KMS-11 (cell line): ENCODE measurements around the gene SPINDOC.

Source experiments
- H2AFZ ChIP-seq: fragments of 200-600 bp; sonication (generic); 2 replicates; pipeline ENCODE4 v1.6.1; 2016; ENCODE audit warnings: antibody characterized with exemption, mixed run types, low read depth
- H3K27ac ChIP-seq: fragments of 200-600 bp; sonication (generic); 2 replicates; pipeline ENCODE4 v1.6.1; 2016; ENCODE audit warnings: mild to moderate bottlenecking, mixed run types
- H3K27me3 ChIP-seq: fragments of 200-600 bp; sonication (generic); 2 replicates; pipeline ENCODE4 v1.6.1; 2017; ENCODE audit warnings: mild to moderate bottlenecking, low read depth, mixed run types, moderate library complexity; ENCODE audit not compliant: insufficient read depth
- H3K36me3 ChIP-seq: fragments of 200-600 bp; sonication (generic); 2 replicates; pipeline ENCODE4 v1.6.1; 2017; ENCODE audit warnings: mild to moderate bottlenecking, mixed run types; ENCODE audit not compliant: insufficient read depth
- H3K4me1 ChIP-seq: fragments of 200-600 bp; sonication (generic); 2 replicates; pipeline ENCODE4 v1.6.1; 2016; ENCODE audit warnings: mild to moderate bottlenecking, low read depth, mixed run types; ENCODE audit not compliant: poor library complexity, severe bottlenecking
- H3K4me2 ChIP-seq: fragments of 200-600 bp; sonication (generic); 2 replicates; pipeline ENCODE4 v1.7.0; 2016; ENCODE audit warnings: mild to moderate bottlenecking, mixed run types
- H3K4me3 ChIP-seq: fragments of 200-600 bp; sonication (generic); IDR thresholded peaks from 2 replicates; pipeline ENCODE4 v1.6.1; 2017; ENCODE audit warnings: low read depth, low read length, mixed read lengths; ENCODE audit not compliant: insufficient read depth
- H3K79me2 ChIP-seq: fragments of 200-600 bp; sonication (generic); 2 replicates; pipeline ENCODE4 v1.6.1; 2016; ENCODE audit warnings: low read depth, mixed run types; ENCODE audit not compliant: insufficient read depth
- H3K9ac ChIP-seq: fragments of 200-600 bp; sonication (generic); 2 replicates; pipeline ENCODE4 v1.6.1; 2016; ENCODE audit warnings: mild to moderate bottlenecking, mixed run types
- H4K20me1 ChIP-seq: fragments of 200-600 bp; sonication (generic); 2 replicates; pipeline ENCODE4 v1.6.1; 2016; ENCODE audit warnings: mild to moderate bottlenecking, mixed run types; ENCODE audit not compliant: insufficient read depth
- CTCF ChIP-seq: fragments of 200-600 bp; sonication (generic); conservative IDR thresholded peaks from 2 replicates; pipeline ENCODE4 v1.6.1; 2017; ENCODE audit warnings: low read depth, mild to moderate bottlenecking, antibody characterized with exemption, low read length, moderate library complexity, mixed read lengths

SPINDOC gene

GRCh38 chr11:63785823-63786222 is 27.4 kb upstream of the SPINDOC start:
- no peak overlapping the region for H3K27ac ChIP-seq
- no peak overlapping the region for H2AFZ ChIP-seq
- TF ChIP-seq CTCF = no peak
- H3K4me3 ChIP-seq = no peak overlapping the region
- no peaks in the 10 kb centered on the region for H3K4me1 ChIP-seq
- no peaks in the 10 kb centered on the region for H3K27me3 ChIP-seq
- H4K20me1 ChIP-seq = no peaks in the 10 kb centered on the region
- no peak overlapping the region for H3K4me2 ChIP-seq
- no peaks in the 10 kb centered on the region for H3K79me2 ChIP-seq
- H3K9ac ChIP-seq = no peak overlapping the region
- H3K36me3 ChIP-seq = no peaks in the 10 kb centered on the region

- Histone ChIP-seq H4K20me1 (no peaks in the 10 kb centered on the region), H3K4me3 (no peak overlapping the region), H3K79me2 (no peaks in the 10 kb centered on the region), H3K27me3 (no peaks in the 10 kb centered on the region), H3K9ac (no peak overlapping the region), H2AFZ (no peak overlapping the region), H3K4me1 (no peaks in the 10 kb centered on the region), H3K27ac (no peak overlapping the region), H3K4me2 (no peak overlapping the region), H3K36me3 (no peaks in the 10 kb centered on the region)
- TF ChIP-seq CTCF = no peak
Measured at GRCh38 chr11:63791495-63792167, 21.6 kb upstream of the SPINDOC start.

GRCh38 chr11:63793161-63793560 is 20.1 kb upstream of the SPINDOC start:
- no peak overlapping the region for H3K4me3 ChIP-seq
- H3K79me2 ChIP-seq = no peaks in the 10 kb centered on the region
- no peak overlapping the region for H3K4me2 ChIP-seq
- no peaks in the 10 kb centered on the region for H3K36me3 ChIP-seq
- no peaks in the 10 kb centered on the region for H4K20me1 ChIP-seq
- H3K9ac ChIP-seq = no peak overlapping the region
- no peak for TF ChIP-seq CTCF
- H3K27me3 ChIP-seq = no peaks in the 10 kb centered on the region
- no peaks in the 10 kb centered on the region for H3K4me1 ChIP-seq
- H3K27ac ChIP-seq = no peak overlapping the region
- no peak overlapping the region for H2AFZ ChIP-seq

- TF ChIP-seq CTCF = no peak
- no peaks in the 10 kb centered on the region for H3K36me3 ChIP-seq
- H3K4me3 ChIP-seq = no peak overlapping the region
- H3K27me3 ChIP-seq = no peaks in the 10 kb centered on the region
- H3K27ac ChIP-seq = no peak overlapping the region
- H3K9ac ChIP-seq = no peak overlapping the region
- H2AFZ ChIP-seq = no peak overlapping the region
- H3K79me2 ChIP-seq = no peaks in the 10 kb centered on the region
- no peak overlapping the region for H3K4me2 ChIP-seq
- no peaks in the 10 kb centered on the region for H3K4me1 ChIP-seq
- no peaks in the 10 kb centered on the region for H4K20me1 ChIP-seq
Measured at GRCh38 chr11:63795066-63795465, 18.2 kb upstream of the SPINDOC start.
